Neural progenitor cell (in vitro differentiated cells): ENCODE results near the gene CRIP1. TPM values are rescaled to one million over a fixed set of nuclear protein-coding genes. Genes with fewer than 3 reads are reported as not detected.

Experiments
- DNase-seq: peaks from one replicate; pipeline ENCODE4 v3.0.0-alpha.2; 2016; ENCODE audit warnings: low spot score
- H2AFZ ChIP-seq: fragments of 200-600 bp; sonication (generic); replicated peaks from 2 replicates; pipeline ENCODE4 v1.6.1; 2016; ENCODE audit warnings: antibody characterized with exemption
- H3F3A ChIP-seq: fragments of 200-600 bp; sonication (generic); 2 replicates; pipeline ENCODE4 v1.6.1; 2016; ENCODE audit warnings: antibody characterized with exemption, low read depth
- H3K27ac ChIP-seq: fragments of 200-600 bp; sonication (generic); 2 replicates; pipeline ENCODE4 v1.5.1; 2016; ENCODE audit warnings: mild to moderate bottlenecking
- H3K27me3 ChIP-seq: fragments of 200-600 bp; sonication (generic); 2 replicates; pipeline ENCODE4 v1.6.1; 2016; ENCODE audit warnings: mild to moderate bottlenecking, moderate library complexity
- H3K36me3 ChIP-seq: fragments of 200-600 bp; sonication (generic); 2 replicates; pipeline ENCODE4 v1.5.1; 2016
- H3K4me1 ChIP-seq: fragments of 200-600 bp; sonication (generic); 2 replicates; pipeline ENCODE4 v1.6.1; 2016; ENCODE audit warnings: mixed run types
- H3K4me2 ChIP-seq: fragments of 200-600 bp; sonication (generic); 2 replicates; pipeline ENCODE4 v1.6.1; 2016
- H3K4me3 ChIP-seq: fragments of 200-600 bp; sonication (generic); 2 replicates; pipeline ENCODE4 v1.5.1; 2016
- H3K79me2 ChIP-seq: fragments of 200-600 bp; sonication (generic); 2 replicates; pipeline ENCODE4 v1.6.1; 2016; ENCODE audit warnings: low read depth
- H3K9ac ChIP-seq: fragments of 200-600 bp; sonication (generic); 2 replicates; pipeline ENCODE4 v1.6.1; 2016
- H3K9me3 ChIP-seq: fragments of 200-600 bp; sonication (generic); 2 replicates; pipeline ENCODE4 v1.5.1; 2016; ENCODE audit warnings: low read depth
- H4K20me1 ChIP-seq: fragments of 200-600 bp; sonication (generic); 2 replicates; pipeline ENCODE4 v1.6.1; 2016; ENCODE audit warnings: low read depth
- H3K27ac Mint-ChIP-seq: 3 replicates; pipeline ENCODE4 v1.8.0; 2021; ENCODE audit warnings: mixed read lengths
- H3K27me3 Mint-ChIP-seq: 2 replicates; pipeline ENCODE4 v1.8.0; 2022; ENCODE audit warnings: low read depth, mild to moderate bottlenecking, inconsistent platforms, moderate library complexity, mixed read lengths; ENCODE audit not compliant: insufficient read depth
- H3K36me3 Mint-ChIP-seq: 3 replicates; pipeline ENCODE4 v1.8.0; 2021; ENCODE audit warnings: mixed read lengths
- H3K4me1 Mint-ChIP-seq: 3 replicates; pipeline ENCODE4 v1.8.0; 2021; ENCODE audit warnings: mixed read lengths
- H3K4me3 Mint-ChIP-seq: 3 replicates; pipeline ENCODE4 v1.8.0; 2021; ENCODE audit warnings: mild to moderate bottlenecking, moderate library complexity, mixed read lengths
- H3K9me3 Mint-ChIP-seq: 3 replicates; pipeline ENCODE4 v1.8.0; 2020; ENCODE audit warnings: mixed read lengths
- CTCF ChIP-seq: fragments of 200-600 bp; sonication (generic); IDR thresholded peaks from 2 replicates; pipeline ENCODE4 v1.5.1; 2017; ENCODE audit warnings: antibody characterized with exemption, mild to moderate bottlenecking
- EZH2 ChIP-seq: fragments of 200-600 bp; sonication (generic); IDR thresholded peaks from 2 replicates; pipeline ENCODE4 v1.6.1; 2017; ENCODE audit warnings: antibody characterized with exemption, mild to moderate bottlenecking, moderate library complexity
- EZH2phosphoT487 ChIP-seq: fragments of 200-600 bp; sonication (generic); IDR thresholded peaks from 2 replicates; pipeline ENCODE4 v1.6.1; 2017; ENCODE audit warnings: antibody characterized with exemption
- total RNA-seq: library from RNA; depleted of rRNA; stranded (reverse); fragments of >200 nt; gene quantifications from 2 replicates; pipeline ENCODE4 v1.2.3, GENCODE V29; 2015; ENCODE audit warnings: low replicate concordance

Gene CRIP1
- total RNA-seq, 1 donor from 2014 or later: not detected

GRCh38 chr14:105464501-105464900, 22.2 kb upstream of the CRIP1 start:
- Histone ChIP-seq H4K20me1 (peaks cover 13% of the 10 kb centered on the region), H3K27ac (no peak overlapping the region), H3K36me3 (no peaks in the 10 kb centered on the region), H3K4me1 (no peaks in the 10 kb centered on the region), H3K4me3 (no peak overlapping the region), H3K27me3 (no peaks in the 10 kb centered on the region), H2AFZ (no peak overlapping the region), H3K9ac (no peak overlapping the region), H3K9me3 (no peaks in the 10 kb centered on the region), H3K4me2 (no peak overlapping the region), H3K79me2 (no peaks in the 10 kb centered on the region), H3F3A (no peaks in the 10 kb centered on the region)
- Mint-ChIP-seq H3K4me1 (no peaks in the 10 kb centered on the region), H3K4me3 (no peak overlapping the region), H3K27me3 (peaks cover 8% of the 10 kb centered on the region), H3K27ac (no peak overlapping the region), H3K9me3 (no peaks in the 10 kb centered on the region), H3K36me3 (peaks cover 8% of the 10 kb centered on the region)
- no peak for DNase-seq
- TF ChIP-seq CTCF (no peak), EZH2phosphoT487 (no peak), EZH2 (no peak)

GRCh38 chr14:105465209-105466031, 21.3 kb upstream of the CRIP1 start:
- Mint-ChIP-seq H3K27me3 (peaks cover 8% of the 10 kb centered on the region), H3K4me1 (peaks cover 3% of the 10 kb centered on the region), H3K27ac (no peak overlapping the region), H3K36me3 (peaks cover 8% of the 10 kb centered on the region), H3K4me3 (no peak overlapping the region), H3K9me3 (no peaks in the 10 kb centered on the region)
- Histone ChIP-seq H3K4me3 (no peak overlapping the region), H2AFZ (no peak overlapping the region), H3F3A (no peaks in the 10 kb centered on the region), H3K9ac (no peak overlapping the region), H3K36me3 (no peaks in the 10 kb centered on the region), H3K27ac (no peak overlapping the region), H3K4me1 (peaks cover 2% of the 10 kb centered on the region), H3K79me2 (no peaks in the 10 kb centered on the region), H3K9me3 (no peaks in the 10 kb centered on the region), H4K20me1 (peaks cover 15% of the 10 kb centered on the region), H3K27me3 (no peaks in the 10 kb centered on the region), H3K4me2 (no peak overlapping the region)
- no peak for DNase-seq
- no peak for TF ChIP-seq CTCF

- no peak for DNase-seq
- Mint-ChIP-seq H3K36me3 (peaks cover 3% of the 10 kb centered on the region), H3K4me1 (peaks cover 4% of the 10 kb centered on the region), H3K9me3 (no peaks in the 10 kb centered on the region), H3K4me3 (no peak overlapping the region), H3K27me3 (peaks cover 7% of the 10 kb centered on the region), H3K27ac (no peak overlapping the region)
- TF ChIP-seq CTCF (no peak), EZH2 (no peak), EZH2phosphoT487 (no peak)
- no peaks in the 10 kb centered on the region for H3K36me3 ChIP-seq
- H3K9ac ChIP-seq: no peak overlapping the region
- H3K27me3 ChIP-seq: no peaks in the 10 kb centered on the region
- peaks cover 11% of the 10 kb centered on the region for H3K4me1 ChIP-seq
- peaks cover 10% of the 10 kb centered on the region for H3F3A ChIP-seq
- H3K79me2 ChIP-seq: no peaks in the 10 kb centered on the region
- no peak overlapping the region for H3K4me2 ChIP-seq
- no peak overlapping the region for H3K4me3 ChIP-seq
- peaks cover 28% of the 10 kb centered on the region for H4K20me1 ChIP-seq
- H3K27ac ChIP-seq: no peak overlapping the region
- no peak overlapping the region for H2AFZ ChIP-seq
- no peaks in the 10 kb centered on the region for H3K9me3 ChIP-seq
Observed at GRCh38 chr14:105466531-105467248, 20.0 kb upstream of the CRIP1 start.
